Raji (cell line): Measurements from ENCODE around the gene AP3B1.

Experiments
- POLR2A ChIP-seq: IDR thresholded peaks from 2 replicates; pipeline ENCODE4 v1.6.1; 2011; ENCODE audit warnings: low read depth, low read length, control low read depth; ENCODE audit not compliant: insufficient read depth

Gene AP3B1

DNA sequence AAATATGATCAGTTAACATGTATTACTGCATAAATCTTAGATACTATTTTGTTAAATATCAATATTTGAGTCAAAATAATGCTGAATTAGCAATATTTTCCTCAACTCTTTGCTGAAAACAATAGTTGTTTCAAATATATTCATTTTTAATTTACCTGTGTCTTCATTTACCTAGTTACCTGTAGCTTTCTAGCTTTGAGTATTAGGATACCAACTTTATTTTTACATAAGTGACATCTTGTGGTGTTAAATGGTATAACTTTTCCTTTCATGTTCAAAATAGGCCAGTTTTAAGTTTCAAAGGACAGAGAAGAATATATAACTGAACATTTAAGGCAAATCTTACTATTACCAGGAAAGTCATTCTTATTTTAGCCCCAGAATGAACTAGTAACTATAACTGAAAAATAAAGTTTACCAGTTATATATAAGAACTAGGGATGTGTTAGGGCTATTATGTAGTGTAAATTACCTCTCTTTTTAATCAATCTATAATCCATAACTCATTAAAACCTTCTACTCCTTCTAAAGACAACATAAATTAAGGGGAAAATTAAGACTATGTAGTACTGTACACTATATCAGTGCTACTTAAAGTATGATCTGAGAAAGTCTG, 25.3 kb downstream of the AP3B1 start:
- TF ChIP-seq POLR2A, result no peak

DNA sequence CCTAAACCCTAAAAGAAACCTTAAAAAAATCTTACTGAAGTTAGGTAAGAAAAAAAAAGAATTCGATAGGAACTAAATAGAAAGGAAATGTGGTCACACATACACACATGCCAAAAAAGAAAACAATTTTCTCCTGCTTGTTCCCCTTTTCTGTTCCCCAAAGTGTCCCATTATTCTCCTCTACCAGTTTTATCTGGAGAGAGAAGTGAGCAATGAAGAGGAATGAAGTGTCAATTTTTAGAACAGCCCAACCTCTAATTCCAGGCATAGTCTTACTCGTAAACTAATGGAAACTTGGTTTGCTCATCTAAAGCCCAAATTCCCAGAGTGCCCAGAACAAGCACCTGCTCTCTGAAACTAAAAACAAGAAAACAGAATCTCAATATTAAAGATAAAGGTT, 26.1 kb downstream of the AP3B1 start:
- no peak for TF ChIP-seq POLR2A

DNA sequence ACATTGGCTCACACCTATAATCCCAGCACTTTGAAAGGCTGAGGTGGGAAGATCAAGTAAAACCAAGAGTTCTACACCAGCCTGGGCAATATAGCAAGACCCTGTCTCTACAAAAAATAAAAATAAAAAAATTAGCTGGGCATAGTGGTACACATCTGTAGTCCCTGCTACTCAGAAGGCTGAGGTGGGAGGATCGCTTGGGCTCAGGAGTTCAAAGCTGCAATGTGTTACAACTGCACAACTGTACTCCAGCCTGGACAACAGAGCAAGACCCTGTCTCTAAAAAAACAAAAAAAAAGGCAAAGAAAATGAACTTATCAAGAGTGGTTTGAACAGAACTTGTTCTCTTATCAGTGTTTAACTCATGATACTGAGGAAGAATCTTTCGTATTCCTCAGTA, 29.3 kb downstream of the AP3B1 start:
- no peak for TF ChIP-seq POLR2A

DNA sequence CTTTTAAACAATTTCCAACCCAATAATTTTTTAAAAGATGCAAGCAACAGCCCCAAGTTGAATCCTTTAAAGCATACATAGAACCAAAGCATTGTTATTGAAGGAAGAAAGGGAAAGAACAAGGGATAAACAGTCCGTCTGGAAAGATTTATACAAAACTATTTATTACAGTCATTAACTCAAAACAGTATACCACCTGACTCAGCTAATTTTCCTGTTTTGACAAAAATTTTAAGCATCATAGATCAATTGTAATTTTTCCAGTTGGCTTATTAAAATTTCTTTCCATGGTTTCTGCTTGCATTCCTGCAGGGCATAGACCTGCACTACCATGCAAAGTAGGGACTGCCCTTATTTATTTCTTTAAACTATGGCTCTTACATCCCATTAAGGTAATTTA, 29.9 kb downstream of the AP3B1 start:
- TF ChIP-seq POLR2A, result no peak

DNA sequence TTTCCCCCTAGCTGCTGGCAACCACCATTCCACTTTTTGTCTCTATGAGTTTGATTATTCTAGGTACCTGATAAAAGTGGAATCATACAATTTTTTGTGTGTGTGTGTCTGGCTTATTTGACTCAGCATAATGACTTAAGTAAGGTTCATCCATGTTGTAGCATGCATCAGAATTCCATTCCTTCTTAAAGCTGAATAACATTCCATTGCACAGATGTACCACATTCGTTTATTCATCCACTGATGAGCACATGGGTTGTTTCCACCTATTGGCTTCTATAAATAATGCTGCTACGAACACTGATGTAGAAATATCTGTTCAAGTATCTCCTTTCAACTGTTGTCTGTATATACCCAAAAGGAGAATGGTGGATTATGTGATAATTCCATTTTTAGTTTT, 33.7 kb downstream of the AP3B1 start:
- TF ChIP-seq POLR2A, result no peak

DNA sequence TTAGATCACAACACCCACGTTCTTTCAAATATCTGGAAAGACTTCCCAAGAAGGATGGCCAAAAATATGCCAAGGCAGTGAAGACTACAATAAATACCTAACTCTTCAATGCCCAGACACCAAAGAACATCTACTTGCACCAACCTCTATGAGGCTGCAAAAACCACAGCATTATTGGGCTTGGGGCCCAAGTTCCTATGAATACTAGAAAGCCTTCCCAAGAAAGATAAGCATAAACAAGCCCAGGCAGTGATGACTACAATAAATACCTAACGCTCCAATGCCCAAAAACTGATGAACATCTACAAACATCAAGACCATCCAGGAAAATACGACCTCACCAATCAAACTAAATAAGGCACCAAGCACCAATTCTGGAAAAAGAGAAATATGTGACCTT, 41.3 kb downstream of the AP3B1 start:
- no peak for TF ChIP-seq POLR2A

DNA sequence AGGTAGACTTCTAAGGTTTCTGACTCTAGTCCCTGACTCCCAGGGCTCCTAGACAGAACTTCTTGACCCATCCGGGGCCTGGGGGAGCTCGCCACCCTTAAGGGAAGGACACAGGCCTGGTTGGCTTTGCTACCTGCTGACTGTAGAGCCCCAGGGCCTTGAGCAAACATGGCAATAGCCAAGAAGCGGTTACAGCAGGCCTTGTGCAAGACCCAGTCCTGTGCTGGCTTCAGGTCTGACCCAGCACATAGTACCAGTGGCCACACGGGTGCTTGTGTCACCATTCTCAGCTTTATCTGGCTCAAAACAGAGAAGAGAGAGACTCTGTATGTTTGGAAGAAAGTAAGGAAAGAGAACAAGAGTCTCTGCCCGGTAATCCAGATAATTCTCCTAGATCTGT, 41.8 kb downstream of the AP3B1 start:
- no peak for TF ChIP-seq POLR2A

DNA sequence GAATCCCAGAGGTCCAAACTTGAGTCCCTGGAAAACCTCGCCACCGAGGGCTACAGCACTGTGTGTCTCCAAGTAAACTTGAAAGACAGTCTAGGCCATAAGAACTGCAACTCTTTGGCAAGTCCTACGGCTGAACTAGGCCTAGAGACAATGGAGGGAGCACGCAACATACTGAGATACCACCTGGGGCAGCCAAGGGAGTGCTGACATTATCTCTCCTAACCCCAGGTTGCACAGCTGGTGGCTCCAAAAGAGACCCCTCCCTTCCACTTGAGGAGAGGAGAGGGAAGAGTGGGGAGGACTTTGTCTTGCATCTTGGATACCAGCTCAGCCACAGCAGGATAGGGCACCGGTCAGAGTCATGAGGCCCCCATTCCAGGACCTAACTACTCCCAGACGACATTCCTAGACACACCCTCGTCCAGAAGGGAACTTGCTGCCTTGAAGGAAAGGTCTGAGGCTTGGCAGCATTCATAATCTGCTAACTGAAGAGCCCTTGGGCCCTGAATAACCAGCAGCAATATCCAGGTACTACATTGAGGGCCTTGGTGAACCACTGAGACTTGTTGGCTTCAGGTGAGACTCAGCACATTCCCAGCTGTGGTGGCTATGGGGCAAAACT, 42.7 kb downstream of the AP3B1 start:
- TF ChIP-seq POLR2A, result no peak

DNA sequence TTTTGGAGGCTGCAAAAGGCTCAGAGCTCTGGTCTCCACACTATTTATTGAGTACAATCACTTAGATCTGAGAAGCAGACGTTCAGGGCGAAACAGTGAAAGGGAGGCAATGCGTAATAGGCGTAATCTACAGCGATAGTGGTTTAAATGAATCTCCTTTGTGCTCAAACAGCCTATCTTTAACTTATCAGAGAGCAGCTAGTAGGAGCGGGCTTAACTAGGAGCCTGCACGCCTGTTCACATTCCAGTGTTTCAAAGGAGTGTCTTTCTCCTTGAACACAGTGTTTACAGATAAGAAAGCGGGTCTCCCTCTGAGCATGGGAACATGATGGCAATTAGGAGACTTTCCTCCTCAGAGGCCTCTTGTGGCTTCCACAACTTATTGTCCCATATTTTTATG, 49.4 kb downstream of the AP3B1 start:
- TF ChIP-seq POLR2A, result no peak

DNA sequence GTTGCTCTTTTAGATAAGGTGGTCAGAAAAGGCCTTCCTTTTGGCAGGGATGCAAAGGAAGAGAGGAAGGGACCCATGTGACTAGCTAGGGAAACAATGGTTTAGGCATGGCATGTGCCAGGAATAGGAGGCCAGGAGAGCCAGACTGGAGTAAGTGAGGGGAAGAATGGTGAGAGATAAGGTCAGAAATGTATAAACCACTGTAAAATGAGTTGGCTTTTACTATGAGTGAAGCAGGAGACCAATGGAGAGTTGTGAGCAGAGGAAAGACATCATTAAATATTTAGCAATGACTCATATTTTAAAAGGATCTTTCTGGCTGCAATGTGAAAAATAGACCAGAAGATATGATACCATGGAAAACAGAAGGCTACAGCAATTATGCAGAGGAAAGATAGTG, 50.9 kb downstream of the AP3B1 start:
- TF ChIP-seq POLR2A, result no peak

DNA sequence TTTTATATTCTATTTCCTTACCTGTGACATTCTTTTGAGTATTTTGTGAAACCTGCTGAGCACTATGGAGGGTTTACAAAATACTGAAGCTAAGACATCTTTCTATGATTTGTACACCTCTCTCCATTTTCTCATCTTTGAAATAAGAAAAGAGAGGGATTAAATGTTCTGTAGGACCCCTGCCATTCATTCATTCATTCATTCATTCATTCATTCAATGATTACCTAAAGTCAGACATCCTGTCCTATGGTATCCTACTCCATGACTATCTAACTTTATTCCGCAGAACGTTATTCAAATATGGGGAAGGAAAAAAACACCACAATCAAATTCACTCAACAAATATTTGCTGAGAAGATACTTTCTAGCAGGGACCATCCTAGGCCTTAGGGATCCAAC, 51.4 kb downstream of the AP3B1 start:
- no peak for TF ChIP-seq POLR2A

DNA sequence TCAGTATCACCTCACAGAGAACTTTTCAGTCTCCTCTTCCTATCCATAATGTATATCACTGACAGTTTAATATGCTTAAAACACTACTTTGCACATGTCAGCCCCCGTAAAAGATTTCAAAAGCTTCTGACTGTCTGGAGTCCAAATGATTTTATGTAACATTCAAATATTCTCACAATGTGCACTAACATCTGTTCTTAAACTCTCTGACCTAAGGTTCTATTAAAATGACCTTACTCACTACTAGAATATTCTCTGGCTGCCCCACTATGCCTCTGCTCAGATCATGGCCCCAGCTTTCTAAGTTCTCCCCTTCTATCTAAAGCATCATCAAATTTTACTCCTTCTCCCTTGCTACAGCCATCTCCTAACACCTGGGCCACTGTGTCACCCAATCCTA, 52.5 kb downstream of the AP3B1 start:
- TF ChIP-seq POLR2A, result no peak

DNA sequence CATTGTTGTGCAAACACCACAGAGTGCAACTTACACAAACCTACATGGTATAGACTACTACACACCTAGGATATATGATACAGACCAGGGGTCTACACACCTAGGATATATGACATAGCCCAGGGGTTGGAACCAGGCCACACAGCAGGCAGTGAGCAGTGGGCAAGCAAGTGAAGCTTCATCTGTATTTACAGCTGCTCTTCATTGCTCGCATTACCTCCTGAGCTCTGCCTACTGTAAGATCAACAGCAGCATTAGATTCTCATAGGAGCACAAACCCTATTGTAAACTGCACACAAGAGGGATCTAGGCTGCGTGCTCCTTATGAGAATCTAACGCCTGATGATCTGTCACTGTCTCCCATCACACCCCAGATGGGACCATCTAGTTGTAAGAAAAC, 56.6 kb downstream of the AP3B1 start:
- TF ChIP-seq POLR2A, result no peak

DNA sequence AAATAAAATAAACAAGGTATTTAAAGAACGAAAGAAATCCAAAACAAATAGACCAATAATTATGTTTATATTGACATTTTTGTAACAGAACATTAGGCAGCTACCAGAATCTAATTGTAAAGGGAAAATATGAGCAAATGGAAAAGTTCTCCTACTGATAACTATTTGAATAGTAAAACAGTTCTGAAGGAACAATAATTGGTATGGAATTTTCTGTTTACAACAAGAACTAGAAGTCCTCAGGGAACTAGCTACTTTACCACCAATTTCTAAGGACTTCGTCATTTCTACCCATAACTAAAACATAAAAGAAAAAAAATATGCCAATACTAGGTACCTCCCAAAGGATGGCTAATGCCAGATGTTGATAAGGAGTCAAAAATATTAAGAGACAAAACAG, 58.5 kb downstream of the AP3B1 start:
- no peak for TF ChIP-seq POLR2A

DNA sequence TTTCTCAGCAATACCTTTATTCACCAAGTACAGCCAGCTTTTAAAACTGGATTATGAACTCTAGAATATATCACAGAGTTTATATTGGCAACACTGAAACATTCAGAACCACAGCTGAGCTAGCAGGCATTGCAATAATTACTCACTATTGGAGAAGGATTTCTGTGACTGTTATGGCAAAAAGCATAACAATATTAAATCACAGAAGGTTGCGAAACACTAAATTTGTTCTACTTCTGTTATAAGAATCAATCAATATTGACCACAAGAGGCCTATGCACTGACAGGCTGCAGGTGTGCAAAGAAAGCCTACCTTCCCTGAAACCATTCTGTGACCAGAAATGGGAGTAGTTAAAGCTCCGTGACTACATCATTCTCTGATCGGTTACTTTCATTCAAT, 59.2 kb downstream of the AP3B1 start:
- no peak for TF ChIP-seq POLR2A

DNA sequence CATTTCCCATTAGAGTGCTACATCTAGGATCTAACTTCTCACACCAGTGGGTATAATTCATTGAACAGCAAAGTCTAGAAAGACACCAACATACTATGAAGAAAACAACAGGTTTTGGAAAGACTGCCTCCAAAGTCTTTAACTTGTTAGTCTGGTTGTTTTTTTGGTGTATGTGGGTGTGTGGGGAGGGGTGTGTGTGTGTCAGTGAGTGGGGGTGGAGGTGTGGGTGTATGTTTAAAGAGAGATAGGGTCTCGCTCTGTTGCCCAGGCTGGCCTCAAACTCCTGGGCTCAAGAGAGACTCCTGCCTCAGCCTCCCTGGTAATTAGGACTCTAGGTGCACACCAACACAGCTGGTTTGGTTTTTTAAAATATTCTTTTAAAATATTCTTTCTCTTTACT, 59.7 kb downstream of the AP3B1 start:
- TF ChIP-seq POLR2A, result no peak

DNA sequence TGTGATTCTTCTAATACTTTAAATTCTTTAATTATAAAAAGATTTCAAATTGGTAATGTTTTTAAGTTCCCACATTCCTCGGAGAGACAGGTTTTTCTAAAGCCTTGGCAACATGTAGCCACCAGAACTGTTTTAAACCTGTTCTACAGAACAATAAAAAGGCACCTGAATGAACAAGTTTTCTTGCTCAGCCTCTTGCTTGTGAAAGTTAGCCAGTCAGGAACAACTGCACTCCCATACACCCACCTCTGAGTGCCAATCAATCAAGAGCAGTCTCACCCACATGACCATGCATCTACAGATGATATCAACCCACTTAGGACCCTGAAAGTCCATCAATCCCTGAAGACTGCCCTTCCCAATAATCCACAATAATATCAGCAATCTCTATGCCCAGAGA, 62.3 kb downstream of the AP3B1 start:
- TF ChIP-seq POLR2A, result no peak
